ENCODE data around the gene ARSI.

Gene ARSI

DNA sequence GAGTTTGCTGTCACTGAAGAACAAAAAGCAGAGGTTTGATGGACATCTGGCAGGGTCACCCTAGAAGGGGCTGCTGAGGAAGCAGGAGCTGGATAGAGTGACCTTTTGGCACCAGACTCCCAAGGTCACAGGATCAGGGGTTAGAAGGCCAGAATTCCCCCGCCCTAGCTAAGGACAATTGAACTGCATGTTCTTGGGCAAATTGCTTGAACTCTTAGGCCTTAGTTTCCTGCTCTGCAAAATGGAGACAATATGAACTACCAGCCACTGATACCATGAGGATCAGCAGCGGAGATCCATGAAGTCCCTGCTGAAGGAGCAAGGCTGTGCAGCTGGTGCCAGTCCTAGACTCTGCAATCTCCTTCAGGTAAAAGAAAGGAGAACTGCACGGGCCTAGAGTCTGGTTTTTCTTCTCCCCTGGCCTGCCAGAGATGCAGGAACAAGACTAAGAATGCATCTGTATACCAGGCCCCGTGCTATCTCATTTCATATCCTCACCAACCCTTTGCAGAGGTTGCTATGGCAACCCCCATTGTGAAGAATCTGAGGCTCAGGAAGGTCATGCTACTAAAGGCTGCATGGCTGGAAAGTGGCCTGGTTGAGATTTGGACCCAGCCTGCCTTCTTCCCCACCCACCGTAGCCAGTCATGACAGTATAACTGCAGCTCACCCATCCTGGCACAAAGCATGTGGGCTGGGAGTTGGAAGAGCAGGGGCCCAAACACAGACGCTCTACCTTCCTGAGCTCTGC lies 46.9 kb downstream of the ARSI start:
- in situ Hi-C loops (cut with HindIII; ENCODE audit: low pct_ligation_motif_present, low sequenced_read_pairs): no loop called here
- TF ChIP-seq, protein P1, sequence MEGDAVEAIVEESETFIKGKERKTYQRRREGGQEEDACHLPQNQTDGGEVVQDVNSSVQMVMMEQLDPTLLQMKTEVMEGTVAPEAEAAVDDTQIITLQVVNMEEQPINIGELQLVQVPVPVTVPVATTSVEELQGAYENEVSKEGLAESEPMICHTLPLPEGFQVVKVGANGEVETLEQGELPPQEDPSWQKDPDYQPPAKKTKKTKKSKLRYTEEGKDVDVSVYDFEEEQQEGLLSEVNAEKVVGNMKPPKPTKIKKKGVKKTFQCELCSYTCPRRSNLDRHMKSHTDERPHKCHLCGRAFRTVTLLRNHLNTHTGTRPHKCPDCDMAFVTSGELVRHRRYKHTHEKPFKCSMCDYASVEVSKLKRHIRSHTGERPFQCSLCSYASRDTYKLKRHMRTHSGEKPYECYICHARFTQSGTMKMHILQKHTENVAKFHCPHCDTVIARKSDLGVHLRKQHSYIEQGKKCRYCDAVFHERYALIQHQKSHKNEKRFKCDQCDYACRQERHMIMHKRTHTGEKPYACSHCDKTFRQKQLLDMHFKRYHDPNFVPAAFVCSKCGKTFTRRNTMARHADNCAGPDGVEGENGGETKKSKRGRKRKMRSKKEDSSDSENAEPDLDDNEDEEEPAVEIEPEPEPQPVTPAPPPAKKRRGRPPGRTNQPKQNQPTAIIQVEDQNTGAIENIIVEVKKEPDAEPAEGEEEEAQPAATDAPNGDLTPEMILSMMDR (IDR thresholded peaks at IDR 0.05; ENCODE audit: low read depth, low read length, missing control alignments): no peak
- H3K4me3 ChIP-seq (ENCODE audit: low read depth, low read length): no peak overlapping the region
- DNase-seq: peak; percentile 11
- no peaks in the 10 kb centered on the region for H3K36me3 ChIP-seq (replicated peaks)
- no peak overlapping the region for H3K27ac ChIP-seq
- H3K27me3 ChIP-seq (replicated peaks): no peaks in the 10 kb centered on the region

DNA sequence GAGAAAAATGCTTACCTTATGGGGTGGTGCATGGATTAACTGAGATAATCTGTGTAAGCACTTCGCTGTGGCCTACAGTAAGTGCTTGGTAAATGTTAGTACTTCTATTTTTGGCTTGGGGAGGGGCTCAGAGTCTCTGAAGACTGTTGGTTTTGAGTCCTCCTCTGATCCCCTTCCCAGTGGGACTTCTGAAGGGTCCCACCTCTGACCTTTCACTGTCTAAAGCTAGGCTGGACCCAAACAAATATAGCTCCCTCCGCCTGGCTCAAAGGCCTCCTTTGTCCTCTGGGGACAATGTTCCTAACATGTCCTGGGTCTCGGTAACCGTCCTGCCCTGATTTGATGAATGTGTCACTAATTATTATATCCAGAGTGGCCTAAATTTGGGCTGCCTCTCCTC lies 47.9 kb downstream of the ARSI start:
- H3K36me3 ChIP-seq (replicated peaks): no peaks in the 10 kb centered on the region
- no peak overlapping the region for H3K27ac ChIP-seq
- no peak for DNase-seq
- TF ChIP-seq, protein P1 (IDR thresholded peaks at IDR 0.05; ENCODE audit: low read depth, low read length, missing control alignments): no peak
- no peaks in the 10 kb centered on the region for H3K27me3 ChIP-seq (replicated peaks)
- in situ Hi-C loops (cut with HindIII; ENCODE audit: low pct_ligation_motif_present, low sequenced_read_pairs): no loop called here
- no peak overlapping the region for H3K4me3 ChIP-seq (ENCODE audit: low read depth, low read length)

DNA sequence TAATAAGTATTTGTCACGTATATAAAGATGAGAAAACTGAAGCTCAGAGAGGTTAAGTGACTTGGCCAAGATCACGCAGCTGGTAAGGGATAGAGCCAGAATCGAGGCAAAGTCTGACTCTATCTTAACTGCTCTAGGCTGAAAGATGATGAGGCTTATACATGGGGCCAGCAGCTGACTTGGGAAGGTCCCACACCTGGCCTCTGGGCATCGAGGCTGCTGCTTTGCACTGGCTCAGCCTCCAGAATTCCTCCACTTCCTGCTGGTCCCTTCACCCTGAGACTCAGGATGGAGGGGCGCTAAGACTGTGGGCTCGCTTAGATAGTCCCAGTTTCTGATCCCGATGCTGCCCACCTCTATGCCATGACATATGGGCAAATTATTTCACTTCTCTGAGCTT lies 48.3 kb downstream of the ARSI start:
- in situ Hi-C loops (cut with HindIII; ENCODE audit: low pct_ligation_motif_present, low sequenced_read_pairs): no loop called here
- H3K4me3 ChIP-seq (ENCODE audit: low read depth, low read length): no peak overlapping the region
- TF ChIP-seq, protein P1 (IDR thresholded peaks at IDR 0.05; ENCODE audit: low read depth, low read length, missing control alignments): no peak
- H3K27me3 ChIP-seq (replicated peaks): no peaks in the 10 kb centered on the region
- no peaks in the 10 kb centered on the region for H3K36me3 ChIP-seq (replicated peaks)
- H3K27ac ChIP-seq: no peak overlapping the region
- DNase-seq: no peak

DNA sequence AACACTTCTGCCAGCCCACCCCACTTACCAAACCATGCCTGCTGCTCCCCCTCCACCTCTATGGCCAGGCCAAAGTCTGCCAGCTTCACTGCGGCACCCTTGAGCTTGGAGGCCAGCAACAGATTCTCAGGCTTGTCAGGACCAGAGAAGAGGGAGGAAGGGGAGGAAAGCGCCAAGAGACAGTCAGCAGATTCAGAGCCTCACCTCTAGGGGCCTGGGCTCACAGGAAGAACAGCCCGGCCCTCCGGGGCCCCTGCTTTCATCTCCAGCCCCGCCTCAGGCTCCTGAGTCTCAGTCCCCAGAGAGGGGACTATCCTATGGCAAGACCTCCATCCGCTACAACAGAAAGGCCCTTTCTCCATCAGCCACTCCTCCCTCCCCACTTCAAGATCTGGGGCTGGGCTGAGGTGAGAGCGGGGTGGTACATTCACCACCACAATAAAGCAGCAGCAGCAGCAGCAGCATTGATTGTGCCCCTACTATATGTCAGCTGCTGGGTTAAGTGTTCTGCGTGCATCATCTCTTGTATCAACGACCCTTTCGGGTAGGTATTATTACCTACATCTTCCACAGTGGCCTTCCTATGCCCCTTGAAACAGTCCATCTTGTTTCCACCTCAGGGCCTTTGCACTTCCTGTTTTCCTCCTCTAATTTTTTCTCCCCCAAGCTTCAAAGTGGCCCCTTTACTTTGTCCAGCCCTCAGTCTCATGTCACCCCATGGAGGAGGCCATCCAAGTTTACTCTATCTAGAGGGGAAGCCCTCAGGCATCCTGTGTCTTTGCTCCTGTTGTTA lies 49.1 kb downstream of the ARSI start:
- no peak for DNase-seq
- TF ChIP-seq, protein P1 (IDR thresholded peaks at IDR 0.05; ENCODE audit: low read depth, low read length, missing control alignments): no peak
- in situ Hi-C loops (cut with HindIII; ENCODE audit: low pct_ligation_motif_present, low sequenced_read_pairs): no loop called here

DNA sequence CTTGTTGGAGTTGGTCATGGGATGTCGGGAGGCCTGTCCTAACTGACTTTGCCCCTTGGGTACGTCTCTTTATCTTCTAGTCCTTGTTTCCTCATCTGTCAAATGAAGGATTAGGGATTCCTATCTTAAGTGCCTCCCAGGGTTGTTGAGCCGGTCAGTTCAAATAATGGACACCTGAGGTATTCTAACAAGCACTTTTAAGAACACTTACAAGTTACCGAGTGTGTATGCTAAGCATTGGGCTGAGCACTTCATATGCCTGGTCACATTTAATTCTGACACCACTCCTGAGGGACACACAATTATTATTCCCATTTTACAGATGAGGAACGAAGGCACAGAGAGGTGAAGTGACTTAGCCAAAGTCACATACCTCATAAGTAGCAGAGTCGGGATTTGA lies 50.2 kb downstream of the ARSI start:
- Histone ChIP-seq H3K4me3 (ENCODE audit: low read depth, low read length) (no peak overlapping the region), H3K27me3 (replicated peaks) (no peaks in the 10 kb centered on the region), H3K27ac (no peak overlapping the region), H3K36me3 (replicated peaks) (no peaks in the 10 kb centered on the region)
- in situ Hi-C loops (cut with HindIII; ENCODE audit: low pct_ligation_motif_present, low sequenced_read_pairs): no loop called here
- no peak for DNase-seq
- TF ChIP-seq, protein P1 (IDR thresholded peaks at IDR 0.05; ENCODE audit: low read depth, low read length, missing control alignments): no peak

More for the DNA sequence above, 49.1 kb downstream of the ARSI start:
- Histone ChIP-seq H3K4me3 (ENCODE audit: low read depth, low read length) (no peak overlapping the region), H3K27me3 (replicated peaks) (no peaks in the 10 kb centered on the region), H3K27ac (no peak overlapping the region), H3K36me3 (replicated peaks) (no peaks in the 10 kb centered on the region)
